H54 (cell line): ENCODE measurements around the gene SCAMP5.

ENCODE experiments used
- DNase-seq: peaks from one replicate; pipeline ENCODE4 v3.0.0; 2011; ENCODE audit warnings: low spot score, mixed read lengths; ENCODE audit not compliant: insufficient read length
- FAIRE-seq: peaks from 3 replicates; lab custom pipeline; 2011; peaks lifted over from hg19 to GRCh38; lab: Jason Lieb, UNC
- POLR2A ChIP-seq: IDR thresholded peaks from 2 replicates; pipeline ENCODE4 v1.6.1; 2011; ENCODE audit warnings: low read depth, mild to moderate bottlenecking, low read length

SCAMP5 gene

DNA sequence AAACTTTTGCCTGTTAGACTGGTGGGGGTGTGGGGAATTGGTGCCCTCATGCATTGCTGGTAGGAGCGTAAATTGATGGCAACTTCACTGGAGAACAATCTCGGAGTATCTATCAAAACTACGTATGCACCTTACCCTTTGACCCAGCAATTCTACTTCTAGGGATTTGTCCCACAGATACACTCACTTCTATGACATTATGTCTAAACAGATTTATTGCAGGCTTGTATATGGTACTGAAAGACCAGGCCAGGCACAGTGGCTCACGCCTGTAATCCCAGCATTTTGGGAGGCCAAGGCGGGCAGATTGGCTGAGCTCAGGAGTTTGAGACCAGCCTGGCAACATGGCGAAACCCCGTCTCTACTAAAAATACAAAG is 58.4 kb downstream of the SCAMP5 start:
- no peak for TF ChIP-seq POLR2A
- DNase-seq (no peak), FAIRE-seq (no peak)

DNA sequence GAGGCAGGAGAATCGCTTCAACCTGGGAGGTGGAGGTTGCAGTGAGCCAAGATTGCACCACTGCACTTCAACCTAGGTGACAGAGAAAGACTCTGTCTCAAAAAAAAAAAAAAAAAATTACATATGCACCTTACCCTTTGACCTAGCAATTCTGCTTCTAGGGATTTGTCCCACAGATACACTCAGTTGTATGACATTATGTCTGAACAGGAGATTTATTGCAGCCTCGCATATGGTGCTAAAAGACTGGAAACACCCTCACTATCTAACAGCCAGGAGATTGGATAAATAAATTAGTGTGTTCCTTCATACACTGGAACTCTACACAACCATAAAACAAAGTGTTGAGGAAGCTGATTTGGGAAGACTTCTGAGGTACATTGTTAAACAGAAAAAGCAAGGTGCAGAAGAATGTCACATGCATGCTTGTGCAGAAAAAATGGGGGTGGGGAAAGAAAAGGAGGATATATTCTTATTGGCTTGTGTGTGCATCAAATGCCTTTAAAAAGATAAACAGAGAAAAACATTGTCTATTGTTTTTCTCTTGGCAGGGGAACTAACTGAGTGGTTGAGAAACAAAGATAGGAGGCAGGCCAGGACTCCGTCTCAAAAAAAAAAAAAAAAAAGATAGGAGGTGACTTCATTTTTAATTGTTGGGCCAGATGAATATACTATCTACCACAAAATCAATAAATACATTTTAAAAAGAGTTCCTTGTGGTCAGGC is 59.0 kb downstream of the SCAMP5 start:
- DNase-seq, result no peak
- no peak for TF ChIP-seq POLR2A
- no peak for FAIRE-seq

DNA sequence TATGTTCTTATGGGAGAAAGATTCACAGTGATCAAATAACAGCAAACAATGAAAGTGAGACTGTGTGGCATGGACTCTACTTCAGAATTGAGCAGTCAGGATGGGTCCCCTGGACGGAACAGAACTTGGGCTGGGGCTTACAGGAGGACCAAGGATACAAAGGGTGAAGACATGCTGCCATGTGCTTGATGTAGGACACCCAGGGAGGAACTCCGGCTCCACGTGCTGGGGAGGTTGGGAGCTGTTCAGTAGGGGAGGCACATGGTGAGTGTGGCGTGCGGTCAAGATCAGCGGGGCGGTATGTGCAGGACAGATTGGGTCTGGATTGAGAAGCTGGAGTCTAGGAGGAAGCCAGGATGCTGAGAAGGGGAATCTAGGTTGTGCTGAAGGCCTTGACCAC is 60.7 kb downstream of the SCAMP5 start:
- TF ChIP-seq POLR2A, result no peak
- DNase-seq, result no peak
- no peak for FAIRE-seq

DNA sequence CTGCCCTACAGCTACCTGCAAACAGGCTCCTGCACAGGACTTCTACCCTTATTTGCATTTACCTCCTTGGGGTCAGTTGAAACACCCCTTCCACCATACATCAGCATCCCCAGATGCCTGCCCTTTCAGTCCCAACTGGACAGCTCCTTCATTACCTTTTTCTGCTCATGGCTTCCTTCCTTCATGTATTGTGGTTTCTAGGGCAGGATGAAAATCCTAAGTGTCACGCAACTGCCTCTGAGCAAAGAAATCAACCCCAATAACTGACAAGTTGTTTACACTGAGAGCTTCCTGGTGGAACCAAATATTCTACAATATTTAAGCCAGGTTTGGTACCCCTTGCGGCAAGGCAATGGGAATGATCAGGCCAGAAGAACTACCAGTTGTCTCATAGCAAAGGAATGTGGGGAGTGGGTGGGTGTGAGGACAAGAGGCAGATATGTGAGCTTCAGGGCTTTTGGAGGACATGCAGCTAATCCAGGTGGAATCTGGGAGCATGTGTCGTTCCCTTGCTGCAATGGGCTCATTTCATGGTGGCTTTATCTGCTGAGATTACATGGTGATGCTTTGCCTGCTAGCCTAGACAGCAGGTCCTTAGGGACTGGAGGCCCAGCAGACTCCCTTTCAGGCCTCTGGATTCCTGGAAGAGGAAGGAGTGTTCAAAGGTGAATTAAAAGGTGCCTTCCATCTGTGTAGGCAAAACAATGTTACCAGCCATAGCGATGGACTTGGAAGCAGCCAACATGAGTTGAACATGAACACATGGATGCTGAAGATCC is 63.0 kb downstream of the SCAMP5 start:
- DNase-seq (no peak), FAIRE-seq (no peak)
- TF ChIP-seq POLR2A, result no peak

DNA sequence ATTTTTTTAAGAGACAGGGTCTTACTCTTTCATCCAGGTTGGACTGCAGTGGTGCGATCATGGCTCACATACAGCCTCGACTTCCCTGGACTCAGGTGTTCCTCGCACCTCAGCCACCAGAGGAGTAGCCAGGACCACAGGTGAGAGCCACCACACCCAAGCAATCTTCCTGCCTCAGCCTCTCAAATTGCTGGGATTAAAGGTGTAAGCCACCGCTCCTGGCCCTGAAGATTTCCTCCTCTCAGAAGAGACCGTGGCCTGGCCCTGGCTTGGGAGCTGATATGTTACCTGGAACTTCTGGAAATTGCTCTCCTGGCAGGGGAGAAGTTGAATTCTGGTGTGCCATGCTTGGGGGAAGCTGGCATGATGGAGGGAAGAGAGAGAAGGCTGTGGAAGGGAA is 64.2 kb downstream of the SCAMP5 start:
- no peak for FAIRE-seq
- no peak for TF ChIP-seq POLR2A
- no peak for DNase-seq

DNA sequence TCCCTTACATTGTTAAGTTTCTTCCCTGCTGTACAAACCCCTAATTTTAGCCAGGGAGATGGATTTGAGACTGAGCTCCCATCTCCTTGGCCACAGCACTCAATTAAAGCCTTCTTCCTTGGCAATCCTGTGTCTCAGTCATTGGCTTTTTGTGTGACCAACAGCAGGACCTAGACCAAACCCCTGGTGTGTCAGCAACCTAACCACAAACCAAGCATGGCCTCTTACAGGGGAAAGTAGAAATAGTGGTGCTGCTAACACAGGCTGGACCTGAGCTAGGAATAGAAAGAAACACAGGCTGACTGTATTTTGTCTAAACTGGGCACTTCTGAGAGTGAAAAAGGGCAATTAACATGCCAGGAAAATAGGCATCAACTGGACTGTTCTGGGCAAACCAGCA is 65.9 kb downstream of the SCAMP5 start:
- DNase-seq (no peak), FAIRE-seq (no peak)
- no peak for TF ChIP-seq POLR2A

DNA sequence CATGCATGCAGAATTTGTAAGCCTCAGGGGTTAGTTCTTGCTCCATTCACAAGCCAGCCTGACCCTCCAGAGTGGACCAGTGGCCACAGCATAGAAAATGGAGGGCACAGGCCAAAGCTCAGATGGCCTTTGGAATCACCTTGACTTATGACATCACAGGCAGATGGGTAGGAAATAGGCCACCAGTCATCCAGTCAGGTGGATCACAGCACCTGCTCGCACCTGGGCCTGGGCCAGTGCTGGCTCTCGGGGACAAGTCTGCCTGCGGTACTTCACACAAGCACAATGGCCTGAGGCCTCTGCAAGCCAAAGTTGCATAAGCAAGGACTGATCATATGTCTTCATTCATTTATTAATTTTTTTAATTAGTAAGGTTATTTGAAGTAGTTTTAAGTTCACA is 67.3 kb downstream of the SCAMP5 start:
- no peak for DNase-seq
- no peak for TF ChIP-seq POLR2A
- no peak for FAIRE-seq

DNA sequence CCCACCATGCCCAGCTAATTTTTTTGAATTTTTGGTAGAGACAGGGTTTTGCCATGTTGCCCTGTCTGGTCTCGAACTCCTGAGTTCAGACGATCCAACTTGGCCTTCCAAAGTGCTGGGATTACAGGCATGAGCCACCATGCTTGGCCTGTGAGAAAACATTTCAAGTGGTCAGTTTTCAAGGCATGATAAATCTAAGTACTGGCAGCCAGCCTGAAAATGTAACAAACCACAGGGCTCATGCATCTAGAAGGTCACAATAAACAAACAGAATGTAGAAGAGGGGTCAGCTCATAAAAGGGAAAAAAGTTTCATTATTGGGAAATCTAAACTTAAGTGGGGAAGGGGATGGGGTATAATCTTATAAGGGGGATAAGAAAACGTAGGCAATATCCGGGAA is 68.0 kb downstream of the SCAMP5 start:
- DNase-seq (no peak), FAIRE-seq (no peak)
- TF ChIP-seq POLR2A, result no peak

DNA sequence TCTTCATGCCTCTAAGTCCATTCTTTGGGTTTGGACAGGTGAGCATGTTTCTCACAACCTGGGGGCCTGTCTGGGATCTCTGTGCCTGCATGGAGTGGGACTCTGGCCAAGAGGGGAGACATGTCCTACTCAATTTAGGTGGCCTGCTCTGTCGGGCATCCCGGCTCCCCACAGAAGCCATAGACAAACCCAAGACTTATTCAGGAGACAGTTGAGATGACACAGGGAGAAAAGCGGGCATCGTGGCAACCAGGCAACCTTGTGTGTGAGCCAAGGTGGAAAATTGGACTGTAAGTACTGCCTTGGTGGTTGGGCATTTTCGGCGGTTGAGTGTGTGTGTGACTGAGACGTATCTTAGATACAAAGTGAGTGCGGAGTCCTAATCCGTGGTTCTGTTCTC is 68.5 kb downstream of the SCAMP5 start:
- FAIRE-seq (no peak), DNase-seq (no peak)
- TF ChIP-seq POLR2A, result no peak

DNA sequence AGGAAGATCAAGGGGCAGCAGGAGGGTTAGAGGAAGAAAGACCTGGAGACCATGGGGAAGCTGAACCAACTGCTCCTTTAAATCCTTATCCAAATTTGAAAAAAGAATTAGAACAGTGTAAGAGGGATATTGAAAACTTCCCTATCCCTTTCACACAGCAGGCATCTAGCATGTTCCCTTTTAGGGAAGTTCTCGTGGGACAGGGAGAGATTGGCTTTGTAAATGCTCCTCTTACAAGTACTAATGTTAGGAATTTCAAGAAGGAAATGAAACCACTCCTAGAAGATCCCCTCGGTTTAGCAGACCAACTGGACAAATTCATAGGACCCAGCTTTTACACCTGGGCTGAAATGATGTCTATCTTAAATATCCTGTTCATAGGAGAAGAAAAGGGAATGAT is 69.5 kb downstream of the SCAMP5 start:
- FAIRE-seq, result no peak
- TF ChIP-seq POLR2A, result no peak
- no peak for DNase-seq

DNA sequence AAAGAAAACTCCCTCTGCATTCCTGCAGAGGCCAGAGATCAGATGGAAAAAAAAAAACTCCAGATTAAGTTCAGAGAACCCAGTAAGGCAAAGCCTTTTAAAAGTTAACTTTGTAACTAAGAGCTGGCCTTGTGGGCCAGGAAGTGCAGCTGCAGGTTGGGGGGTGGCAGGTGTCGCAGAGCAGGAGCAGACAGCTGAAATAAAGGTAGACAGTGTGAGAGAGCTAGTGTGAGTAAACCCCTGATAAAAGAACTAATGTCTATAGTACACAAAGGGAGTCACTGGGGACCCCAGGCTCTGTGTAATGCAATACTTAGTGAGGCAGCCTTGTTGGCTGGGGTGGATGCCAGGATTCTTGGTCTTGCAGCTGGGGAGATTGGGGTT is 70.1 kb downstream of the SCAMP5 start:
- TF ChIP-seq POLR2A, result no peak
- no peak for DNase-seq
- FAIRE-seq, result no peak

DNA sequence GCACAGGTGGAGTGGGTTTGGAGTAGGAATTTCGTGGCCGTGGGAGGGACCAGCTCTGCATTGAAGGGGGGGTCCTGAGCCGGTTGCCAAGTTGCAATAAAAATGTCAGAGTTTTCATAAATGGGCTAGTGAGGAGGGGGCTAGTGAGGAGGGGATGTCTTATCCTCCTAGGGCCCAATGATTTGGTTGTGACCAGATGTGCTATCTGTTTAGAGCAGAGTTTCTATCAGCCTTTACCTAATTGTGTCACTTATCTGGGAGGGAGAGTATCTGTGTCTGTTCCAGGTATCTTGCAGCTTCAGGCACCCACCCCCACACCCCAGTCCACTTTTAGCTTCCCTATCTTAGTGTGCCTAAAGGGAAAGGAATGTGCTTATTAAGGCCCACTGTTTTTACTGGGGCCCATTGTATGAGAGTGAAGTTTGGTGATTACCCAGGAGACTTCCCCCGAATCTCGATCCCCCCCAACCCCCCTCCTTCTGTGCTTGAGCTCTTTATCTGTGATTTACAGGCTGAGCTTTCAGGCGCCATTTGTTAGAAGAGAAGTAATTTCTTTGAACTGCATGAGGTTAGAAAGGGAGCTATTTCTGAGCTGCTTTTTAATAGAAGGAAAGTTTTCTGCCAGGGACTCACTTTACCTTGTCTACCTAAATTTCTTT is 70.6 kb downstream of the SCAMP5 start:
- no peak for DNase-seq
- TF ChIP-seq POLR2A, result no peak

DNA sequence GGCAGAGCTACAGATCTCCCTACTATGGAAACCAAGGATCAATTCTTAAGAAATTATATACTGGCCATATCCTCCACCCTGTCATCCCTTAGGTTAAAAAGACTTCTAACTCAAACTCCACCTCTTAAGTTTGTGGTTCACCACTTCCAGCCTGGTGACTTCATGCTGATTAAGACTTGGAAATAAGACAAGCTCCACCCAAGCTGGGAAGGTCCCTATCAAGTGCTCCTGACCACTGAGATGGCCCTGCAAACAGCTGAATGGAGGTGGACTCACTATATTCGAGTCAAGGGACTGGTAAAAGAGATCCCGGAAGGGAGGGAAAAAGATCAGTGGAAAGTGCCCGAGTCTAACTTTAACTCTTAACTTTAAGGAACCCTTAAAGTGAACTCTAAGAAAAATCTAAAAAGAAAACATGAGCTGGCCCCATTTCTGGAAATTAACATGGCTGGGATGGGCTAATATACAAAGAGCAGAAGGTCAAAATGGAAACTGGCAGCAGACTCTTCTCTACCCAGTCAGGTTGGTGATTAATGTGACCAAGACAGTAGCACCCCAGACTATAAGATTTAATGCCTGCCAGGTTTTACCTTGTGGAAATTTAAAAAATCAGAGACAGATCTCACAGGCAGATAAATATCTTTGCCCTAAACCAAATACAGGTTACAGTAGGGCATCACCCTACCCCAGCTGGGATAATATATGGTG is 71.9 kb downstream of the SCAMP5 start:
- TF ChIP-seq POLR2A, result no peak
- no peak for FAIRE-seq
- peak; percentile 19 for DNase-seq

More for the DNA sequence above, 70.6 kb downstream of the SCAMP5 start:
- no peak for FAIRE-seq

DNA sequence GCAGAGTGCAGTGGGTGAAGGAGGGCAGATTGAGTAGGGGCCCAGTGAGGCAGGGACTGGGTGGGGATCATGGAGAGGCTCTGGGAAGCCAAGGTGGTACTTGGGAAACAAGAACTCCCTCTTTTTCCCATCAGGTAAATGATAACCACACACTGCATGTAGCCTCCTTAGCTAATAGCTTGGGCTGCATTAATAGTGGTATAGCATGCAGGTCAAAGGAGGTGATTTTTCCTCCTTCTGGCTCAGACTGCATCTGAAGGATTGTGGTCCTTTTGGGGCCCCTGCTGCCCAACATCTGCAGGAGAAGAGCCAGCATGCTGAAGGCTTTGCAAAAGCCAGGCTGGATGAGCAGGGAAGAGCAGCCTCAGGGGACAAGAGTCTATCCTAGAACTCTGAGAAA is 73.4 kb downstream of the SCAMP5 start:
- TF ChIP-seq POLR2A, result no peak
- no peak for DNase-seq
- no peak for FAIRE-seq
